ENCODE results near the gene APOD.
"Not testable (repeated sequence)": the region's sequence is repeated elsewhere in the genome, so short reads cannot be mapped to it uniquely, and the experiment has no call there.

Gene APOD

DNA sequence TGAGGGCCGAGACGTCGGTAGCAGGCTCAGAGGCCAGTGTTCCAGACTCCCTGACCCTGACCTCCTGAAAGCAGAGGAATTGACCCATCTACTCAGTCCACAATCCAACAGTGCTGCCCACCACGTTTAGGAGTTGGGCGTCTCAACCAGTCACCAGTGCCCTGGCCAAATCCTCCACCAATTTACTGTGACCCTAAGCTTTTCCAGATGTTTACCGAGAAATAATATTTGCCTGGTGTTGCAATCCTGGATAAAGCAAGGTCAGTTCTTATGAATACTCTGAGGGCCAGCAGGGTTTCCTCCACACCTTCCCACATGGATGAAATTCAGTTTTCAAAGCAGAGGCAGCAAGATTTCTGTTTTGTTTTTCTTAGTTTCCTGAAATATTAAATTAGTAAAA, 7.5 kb upstream of the APOD start:
- TF ChIP-seq ZFX (IDR thresholded peaks at IDR 0.05), result no peak
- TF ChIP-seq, protein P1, sequence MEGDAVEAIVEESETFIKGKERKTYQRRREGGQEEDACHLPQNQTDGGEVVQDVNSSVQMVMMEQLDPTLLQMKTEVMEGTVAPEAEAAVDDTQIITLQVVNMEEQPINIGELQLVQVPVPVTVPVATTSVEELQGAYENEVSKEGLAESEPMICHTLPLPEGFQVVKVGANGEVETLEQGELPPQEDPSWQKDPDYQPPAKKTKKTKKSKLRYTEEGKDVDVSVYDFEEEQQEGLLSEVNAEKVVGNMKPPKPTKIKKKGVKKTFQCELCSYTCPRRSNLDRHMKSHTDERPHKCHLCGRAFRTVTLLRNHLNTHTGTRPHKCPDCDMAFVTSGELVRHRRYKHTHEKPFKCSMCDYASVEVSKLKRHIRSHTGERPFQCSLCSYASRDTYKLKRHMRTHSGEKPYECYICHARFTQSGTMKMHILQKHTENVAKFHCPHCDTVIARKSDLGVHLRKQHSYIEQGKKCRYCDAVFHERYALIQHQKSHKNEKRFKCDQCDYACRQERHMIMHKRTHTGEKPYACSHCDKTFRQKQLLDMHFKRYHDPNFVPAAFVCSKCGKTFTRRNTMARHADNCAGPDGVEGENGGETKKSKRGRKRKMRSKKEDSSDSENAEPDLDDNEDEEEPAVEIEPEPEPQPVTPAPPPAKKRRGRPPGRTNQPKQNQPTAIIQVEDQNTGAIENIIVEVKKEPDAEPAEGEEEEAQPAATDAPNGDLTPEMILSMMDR (conservative IDR thresholded peaks at IDR 0.05), result no peak
- H3K27ac ChIP-seq, result no peak overlapping the region

DNA sequence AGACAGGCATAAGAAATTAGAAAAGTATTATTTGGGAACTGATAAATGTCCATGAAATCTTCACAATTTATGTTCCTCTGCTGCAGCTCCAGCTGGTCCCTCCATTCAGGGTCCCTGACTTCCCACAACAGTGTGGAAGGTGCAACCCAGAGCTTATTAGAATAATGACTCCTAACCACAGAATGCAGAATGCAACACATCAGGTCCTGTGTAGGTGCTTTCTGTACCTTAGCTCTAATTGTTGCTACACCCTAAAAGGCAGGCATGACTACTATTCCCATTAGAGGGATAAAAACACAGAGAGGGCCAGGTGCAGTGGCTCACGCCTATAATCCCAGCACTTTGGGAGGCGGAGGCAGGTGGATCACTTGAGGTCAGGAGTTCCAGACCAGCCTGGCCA, 6.6 kb upstream of the APOD start:
- H3K27ac ChIP-seq, result not testable (repeated sequence)

DNA sequence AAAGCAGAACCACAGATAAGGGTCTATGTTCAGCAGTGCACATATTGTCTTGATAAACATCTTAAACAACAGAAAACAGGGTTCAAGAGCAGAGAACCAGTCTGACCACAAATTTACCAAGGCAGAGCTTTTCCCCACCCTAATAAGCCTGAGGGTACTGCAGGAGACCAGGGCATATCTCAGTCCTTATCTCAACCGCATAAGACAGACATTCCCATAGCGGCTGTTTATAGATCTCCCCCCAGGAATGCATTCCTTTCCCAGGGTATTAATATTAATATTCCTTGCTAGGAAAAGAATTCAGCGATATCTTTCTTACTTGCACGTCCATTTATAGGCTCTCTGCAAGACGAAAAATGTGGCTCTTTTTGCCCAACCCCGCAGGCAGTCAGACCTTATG, 6.1 kb upstream of the APOD start:
- H3K27ac ChIP-seq, result not testable (repeated sequence)

DNA sequence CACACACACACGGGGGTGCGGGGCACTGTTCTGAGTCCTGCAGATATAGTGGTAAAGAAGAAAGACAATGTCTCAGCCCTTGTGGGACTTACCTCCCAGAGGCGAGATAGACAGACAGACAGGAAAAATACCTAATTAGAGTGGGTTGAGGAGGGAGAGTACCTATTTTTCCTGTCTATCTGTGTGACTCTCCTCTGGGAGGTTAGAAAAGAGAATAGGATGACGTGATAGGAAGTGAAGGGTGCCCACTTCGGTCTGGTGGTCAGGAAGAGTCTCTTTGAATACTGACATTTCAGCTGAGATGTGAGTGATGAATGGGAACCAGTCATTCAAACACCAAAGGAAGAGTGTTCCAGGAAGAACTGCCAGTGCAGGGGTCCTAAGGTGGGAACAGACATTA, 4.1 kb upstream of the APOD start:
- TF ChIP-seq, protein P1 (conservative IDR thresholded peaks at IDR 0.05), result no peak
- TF ChIP-seq ZFX (IDR thresholded peaks at IDR 0.05), result no peak
- H3K27ac ChIP-seq, result no peak overlapping the region

DNA sequence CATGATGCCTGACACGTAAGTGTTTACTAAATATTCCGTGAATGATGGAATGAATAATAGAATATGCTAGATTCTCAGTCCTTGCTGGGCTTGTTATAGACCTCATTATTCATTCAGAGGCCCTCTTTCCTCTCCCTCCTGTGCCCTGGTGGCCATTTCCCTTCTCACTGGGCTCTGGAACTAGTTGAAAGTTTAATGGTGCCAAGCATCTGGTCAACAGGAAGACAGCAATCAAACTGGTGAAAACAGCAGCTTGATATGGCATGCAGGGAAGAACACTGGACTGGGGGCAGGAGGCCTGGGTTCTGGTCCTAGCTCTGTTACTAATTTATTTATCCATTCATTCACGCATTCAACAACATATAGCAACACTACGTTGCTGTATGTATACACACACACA, 3.7 kb upstream of the APOD start:
- no peak for TF ChIP-seq ZFX (IDR thresholded peaks at IDR 0.05)
- TF ChIP-seq, protein P1 (conservative IDR thresholded peaks at IDR 0.05), result no peak
- H3K27ac ChIP-seq, result no peak overlapping the region

DNA sequence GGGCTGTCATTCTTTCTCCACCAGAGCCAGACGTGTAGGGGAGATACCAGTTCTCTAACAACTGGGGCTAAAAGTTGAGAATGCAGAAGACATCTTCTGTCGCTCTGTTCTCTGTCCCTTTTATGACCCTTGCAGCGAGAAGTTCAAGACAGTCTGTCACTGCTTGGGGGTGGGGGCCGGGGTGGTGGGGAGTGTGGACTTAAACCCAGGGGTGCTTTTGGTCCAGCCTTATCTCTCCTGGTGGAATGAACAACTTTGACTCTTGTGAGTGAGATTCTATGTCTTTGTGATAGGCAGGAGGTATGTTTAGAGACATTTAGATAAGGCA, 767 bp upstream of the APOD start:
- H3K27ac ChIP-seq, result peak overlapping the region; percentile 43
- TF ChIP-seq ZFX (IDR thresholded peaks at IDR 0.05), result no peak
- TF ChIP-seq, protein P1 (conservative IDR thresholded peaks at IDR 0.05), result no peak

DNA sequence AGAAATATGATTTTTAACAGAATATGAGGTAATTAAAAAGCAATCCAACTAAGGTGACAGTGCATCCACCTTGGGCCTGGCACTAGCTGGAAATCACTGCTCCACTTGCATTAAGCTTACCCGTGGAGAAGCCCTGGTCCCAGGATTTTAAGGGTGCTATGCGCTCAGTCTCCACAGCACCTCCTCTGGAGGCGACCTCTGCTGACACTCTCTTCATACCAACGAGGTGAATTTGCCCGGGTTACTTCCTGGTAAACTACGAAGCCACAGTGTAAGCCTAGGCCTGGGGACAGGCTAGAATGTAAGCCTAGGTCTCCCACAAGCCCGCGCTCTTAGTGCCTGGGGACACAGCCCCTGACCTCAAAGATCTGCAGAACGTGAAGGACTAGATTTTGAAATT, 793 bp downstream of the APOD start:
- TF ChIP-seq ZFX (IDR thresholded peaks at IDR 0.05), result no peak
- TF ChIP-seq, protein P1 (conservative IDR thresholded peaks at IDR 0.05), result no peak
- H3K27ac ChIP-seq, result peak overlapping the region; percentile 6; the same call in 1 of the 2 replicates

DNA sequence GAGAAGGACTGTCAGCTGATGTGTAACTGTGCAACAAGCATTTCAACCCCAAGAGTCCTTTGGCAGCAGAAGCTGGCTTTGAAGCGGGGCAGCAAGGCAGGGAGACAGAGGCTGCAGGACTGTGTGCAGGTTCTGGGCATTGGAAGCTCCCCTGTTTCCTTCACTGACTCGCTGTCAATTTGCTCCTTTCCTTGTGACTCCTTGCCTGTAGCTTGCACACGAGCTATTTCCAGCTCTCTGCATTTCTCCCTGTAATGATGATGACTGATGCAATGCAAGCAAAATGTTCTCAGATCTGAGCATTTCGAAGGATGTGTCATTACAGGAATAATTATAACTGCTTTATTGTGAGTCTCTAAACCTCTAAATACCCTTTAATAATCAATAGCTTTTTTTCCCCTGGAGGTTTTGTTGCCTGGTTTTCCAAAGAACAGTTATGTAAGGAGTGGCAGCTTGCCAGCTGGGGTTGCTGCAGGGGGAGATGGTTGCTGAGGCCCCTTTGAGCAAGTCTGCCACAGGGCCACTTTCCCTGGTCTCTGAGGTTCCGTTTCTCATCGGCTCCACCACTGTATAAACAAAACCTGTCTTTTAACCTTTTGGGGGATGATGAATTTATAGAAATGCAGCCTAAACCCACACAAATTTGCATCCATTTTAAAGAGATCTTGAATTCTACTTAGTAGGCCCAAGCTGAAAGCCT, 2.8 kb downstream of the APOD start:
- H3K27ac ChIP-seq, result no peak overlapping the region
- TF ChIP-seq ZFX (IDR thresholded peaks at IDR 0.05), result no peak
- TF ChIP-seq, protein P1 (conservative IDR thresholded peaks at IDR 0.05), result no peak

All from C4-2B (cell line).